GM12892 (cell line): ENCODE results near the gene EPB41L2.

ENCODE experiments used
- POLR2A ChIP-seq: IDR thresholded peaks from 2 replicates; pipeline ENCODE4 v1.6.1; 2011; ENCODE audit warnings: low read depth, low read length, control low read depth
- POLR2AphosphoS5 ChIP-seq: IDR thresholded peaks from 2 replicates; pipeline ENCODE4 v1.6.1; 2011; ENCODE audit warnings: low read depth, low read length, control low read depth
- TAF1 ChIP-seq: IDR thresholded peaks from 2 replicates; pipeline ENCODE4 v1.6.1; 2011; ENCODE audit warnings: low read depth, mild to moderate bottlenecking, control low read depth, low read length, borderline replicate concordance

DNA sequence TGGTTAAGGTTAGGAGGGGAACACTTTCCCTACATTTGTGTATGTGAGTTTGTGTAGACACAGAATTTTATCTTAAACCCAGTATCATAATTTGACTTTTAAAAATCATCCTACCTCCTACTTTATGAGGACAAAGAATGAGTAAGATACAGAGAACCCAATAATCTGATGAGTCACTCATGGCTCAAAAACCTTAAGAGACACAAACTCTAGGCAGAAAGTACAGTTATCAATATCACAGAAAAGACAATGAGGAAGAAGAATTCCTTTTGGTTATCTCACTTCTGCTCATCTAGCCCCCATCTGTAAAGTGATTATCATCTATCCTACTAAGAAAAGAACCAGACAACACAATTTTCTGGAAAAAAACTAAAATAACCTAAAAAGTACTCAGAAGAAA, 87.7 kb downstream of the EPB41L2 start:
- TF ChIP-seq POLR2A (no peak), POLR2AphosphoS5 (no peak), TAF1 (no peak)
